H1 (cell line): ENCODE data around the gene RBM43.
"Not testable (repeated sequence)": the region's sequence is repeated elsewhere in the genome, so short reads cannot be mapped to it uniquely, and the experiment has no call there.

Experiments
- ASH2L ChIP-seq: fragments of 200-600, 300-600 bp; sonication (generic); IDR thresholded peaks from one replicate; pipeline ENCODE4 v1.7.1; 2017; ENCODE audit warnings: low read length
- CBX5 ChIP-seq: fragments of 300-800, 300-1000 bp; sonication (generic); IDR thresholded peaks from 2 replicates; pipeline ENCODE4 v1.7.1; 2016; ENCODE audit warnings: antibody characterized with exemption, low read length, low read depth
- EZH2 ChIP-seq: fragments of 200-600 bp; sonication (generic); IDR thresholded peaks from 2 replicates; pipeline ENCODE4 v1.7.1; 2012; ENCODE audit warnings: low read depth, mild to moderate bottlenecking, moderate library complexity, low read length, inconsistent platforms; ENCODE audit not compliant: severe bottlenecking
- POLR2A ChIP-seq, 2 experiments: IDR thresholded peaks; 1 replicate in 1 of 2; 2 replicates in 1 of 2; pipeline ENCODE4 v1.6.1; 2011; ENCODE audit warnings: low read depth in 2 of 2, low read length in 2 of 2, mild to moderate bottlenecking in 2 of 2; ENCODE audit errors: control extremely low read depth in 1 of 2
- RFX5 ChIP-seq: IDR thresholded peaks from 2 replicates; pipeline ENCODE4 v1.6.1; 2011; ENCODE audit warnings: low read depth, low read length, improper control_type of control experiment, borderline replicate concordance
- TCF12 ChIP-seq: IDR thresholded peaks from 2 replicates; pipeline ENCODE4 v1.6.1; 2011; ENCODE audit warnings: low read depth, mild to moderate bottlenecking, low read length
- TEAD4 ChIP-seq: IDR thresholded peaks from 2 replicates; pipeline ENCODE4 v1.6.1; 2012; ENCODE audit warnings: low read depth, low read length, inconsistent platforms, mixed read lengths
- ZNF274 ChIP-seq: IDR thresholded peaks from 2 replicates; pipeline ENCODE4 v1.7.0; 2012; ENCODE audit warnings: low read length, borderline replicate concordance; ENCODE audit errors: extremely low read depth
- TF ChIP-seq, protein P1 (sequence below), 3 experiments: IDR thresholded peaks; 1 replicate in 2 of 3; 2 replicates in 1 of 3; pipeline versions ENCODE4 v1.5.1 to v1.6.1; 2011; ENCODE audit warnings: low read length in 3 of 3, mild to moderate bottlenecking in 3 of 3, inconsistent platforms in 2 of 3, low read depth in 1 of 3, moderate library complexity in 1 of 3; ENCODE audit not compliant: insufficient read depth in 1 of 3; ENCODE audit errors: control extremely low read depth in 1 of 3
- TF ChIP-seq, protein P2 (sequence below): IDR thresholded peaks from 2 replicates; pipeline ENCODE4 v1.6.1; 2011; ENCODE audit warnings: low read length, improper control_type of control experiment
- TF ChIP-seq, protein P3 (sequence below): IDR thresholded peaks from 2 replicates; pipeline ENCODE4 v1.6.1; 2012; ENCODE audit warnings: inconsistent platforms
- TF ChIP-seq, protein P4 (sequence below): IDR thresholded peaks from 2 replicates; pipeline ENCODE4 v1.6.1; 2012; ENCODE audit warnings: low read length, inconsistent platforms

DNA sequence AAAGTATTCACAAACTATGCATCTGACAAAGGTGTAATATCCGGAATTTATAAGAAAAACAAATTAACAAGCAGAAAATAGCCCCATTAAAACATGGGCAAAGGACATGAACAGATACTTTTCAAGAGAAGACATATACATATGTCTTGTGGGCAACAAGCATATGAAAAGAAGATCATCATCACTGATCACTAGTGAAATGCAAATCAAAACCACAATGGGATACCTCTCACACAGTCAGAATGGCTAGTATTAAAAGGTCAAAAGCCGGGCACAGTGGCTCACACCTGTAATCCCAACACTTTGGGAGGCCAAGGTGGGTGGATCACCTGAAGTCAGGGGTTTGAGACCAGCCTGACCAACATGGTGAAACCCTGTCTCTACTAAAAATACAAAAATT is 28.4 kb downstream of the RBM43 start:
- not testable (repeated sequence) for TF ChIP-seq ASH2L; CBX5; EZH2; RFX5; TCF12; TEAD4; POLR2A (IDR thresholded peaks at IDR 0.05; ENCODE audit: control extremely low read depth in 1 of 2, low read depth in 2 of 2, low read length in 2 of 2); ZNF274
- TF ChIP-seq, protein P1, sequence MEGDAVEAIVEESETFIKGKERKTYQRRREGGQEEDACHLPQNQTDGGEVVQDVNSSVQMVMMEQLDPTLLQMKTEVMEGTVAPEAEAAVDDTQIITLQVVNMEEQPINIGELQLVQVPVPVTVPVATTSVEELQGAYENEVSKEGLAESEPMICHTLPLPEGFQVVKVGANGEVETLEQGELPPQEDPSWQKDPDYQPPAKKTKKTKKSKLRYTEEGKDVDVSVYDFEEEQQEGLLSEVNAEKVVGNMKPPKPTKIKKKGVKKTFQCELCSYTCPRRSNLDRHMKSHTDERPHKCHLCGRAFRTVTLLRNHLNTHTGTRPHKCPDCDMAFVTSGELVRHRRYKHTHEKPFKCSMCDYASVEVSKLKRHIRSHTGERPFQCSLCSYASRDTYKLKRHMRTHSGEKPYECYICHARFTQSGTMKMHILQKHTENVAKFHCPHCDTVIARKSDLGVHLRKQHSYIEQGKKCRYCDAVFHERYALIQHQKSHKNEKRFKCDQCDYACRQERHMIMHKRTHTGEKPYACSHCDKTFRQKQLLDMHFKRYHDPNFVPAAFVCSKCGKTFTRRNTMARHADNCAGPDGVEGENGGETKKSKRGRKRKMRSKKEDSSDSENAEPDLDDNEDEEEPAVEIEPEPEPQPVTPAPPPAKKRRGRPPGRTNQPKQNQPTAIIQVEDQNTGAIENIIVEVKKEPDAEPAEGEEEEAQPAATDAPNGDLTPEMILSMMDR (IDR thresholded peaks at IDR 0.05; ENCODE audit: control extremely low read depth in 1 of 3, insufficient read depth in 1 of 3, low read depth in 1 of 3, low read length in 3 of 3): not testable (repeated sequence)
- TF ChIP-seq, protein P2, sequence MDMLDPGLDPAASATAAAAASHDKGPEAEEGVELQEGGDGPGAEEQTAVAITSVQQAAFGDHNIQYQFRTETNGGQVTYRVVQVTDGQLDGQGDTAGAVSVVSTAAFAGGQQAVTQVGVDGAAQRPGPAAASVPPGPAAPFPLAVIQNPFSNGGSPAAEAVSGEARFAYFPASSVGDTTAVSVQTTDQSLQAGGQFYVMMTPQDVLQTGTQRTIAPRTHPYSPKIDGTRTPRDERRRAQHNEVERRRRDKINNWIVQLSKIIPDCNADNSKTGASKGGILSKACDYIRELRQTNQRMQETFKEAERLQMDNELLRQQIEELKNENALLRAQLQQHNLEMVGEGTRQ: not testable (repeated sequence)
- TF ChIP-seq, protein P3, sequence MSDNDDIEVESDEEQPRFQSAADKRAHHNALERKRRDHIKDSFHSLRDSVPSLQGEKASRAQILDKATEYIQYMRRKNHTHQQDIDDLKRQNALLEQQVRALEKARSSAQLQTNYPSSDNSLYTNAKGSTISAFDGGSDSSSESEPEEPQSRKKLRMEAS: not testable (repeated sequence)
- TF ChIP-seq, protein P4, sequence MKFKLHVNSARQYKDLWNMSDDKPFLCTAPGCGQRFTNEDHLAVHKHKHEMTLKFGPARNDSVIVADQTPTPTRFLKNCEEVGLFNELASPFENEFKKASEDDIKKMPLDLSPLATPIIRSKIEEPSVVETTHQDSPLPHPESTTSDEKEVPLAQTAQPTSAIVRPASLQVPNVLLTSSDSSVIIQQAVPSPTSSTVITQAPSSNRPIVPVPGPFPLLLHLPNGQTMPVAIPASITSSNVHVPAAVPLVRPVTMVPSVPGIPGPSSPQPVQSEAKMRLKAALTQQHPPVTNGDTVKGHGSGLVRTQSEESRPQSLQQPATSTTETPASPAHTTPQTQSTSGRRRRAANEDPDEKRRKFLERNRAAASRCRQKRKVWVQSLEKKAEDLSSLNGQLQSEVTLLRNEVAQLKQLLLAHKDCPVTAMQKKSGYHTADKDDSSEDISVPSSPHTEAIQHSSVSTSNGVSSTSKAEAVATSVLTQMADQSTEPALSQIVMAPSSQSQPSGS: not testable (repeated sequence)
